PC-3 (cell line): Measurements from ENCODE around the gene DIAPH3. TPM values are rescaled to one million over a fixed set of nuclear protein-coding genes. Genes with fewer than 3 reads are reported as not detected.

Experiments used
- ATAC-seq: fragments of 200-7000 bp; cut with Tn5 transposase; 2 replicates; pipeline ENCODE4 v1.9.1; 2020; ENCODE audit warnings: mild to moderate bottlenecking, moderate library complexity
- BruUV-seq: library from RNA; stranded (reverse); fragments of 400-500 nt; replicated peaks from 2 replicates; lab custom pipeline; 2021; lab: Mats Ljungman, UMichigan
- CTCF ChIA-PET: fragments of 300-600 bp; sonication (Branson Sonifier 250); formaldehyde crosslinking; loops from one replicate; lab custom pipeline; 2022; ENCODE audit warnings: antibody characterized with exemption; lab: Charles Lee
- POLR2A ChIA-PET: fragments of 300-600 bp; sonication (Branson Sonifier 250); formaldehyde crosslinking; loops from one replicate; lab custom pipeline; 2022; ENCODE audit warnings: antibody characterized with exemption; ENCODE audit not compliant: unreplicated experiment; lab: Charles Lee
- DNase-seq: peaks from one replicate; pipeline ENCODE4 v3.0.0-alpha.2; 2015
- H2AFZ ChIP-seq: fragments of 300-600 bp; sonication (generic); 2 replicates; pipeline ENCODE4 v1.6.0; 2016; ENCODE audit warnings: antibody characterized with exemption, low read length
- H3F3A ChIP-seq: fragments of 300-600 bp; sonication (generic); one replicate; pipeline ENCODE4 v1.6.0; 2017; ENCODE audit warnings: antibody characterized with exemption, low read length, control low read depth, mild to moderate bottlenecking; ENCODE audit not compliant: unreplicated experiment
- H3K27ac ChIP-seq: fragments of 300-600 bp; sonication (generic); 2 replicates; pipeline ENCODE4 v1.5.1; 2016; ENCODE audit warnings: mild to moderate bottlenecking, low read length
- H3K27me3 ChIP-seq: fragments of 300-600 bp; sonication (generic); 2 replicates; pipeline ENCODE4 v1.6.1; 2016; ENCODE audit warnings: low read length, mixed read lengths
- H3K36me3 ChIP-seq: fragments of 300-600 bp; sonication (generic); 2 replicates; pipeline ENCODE4 v1.6.1; 2016; ENCODE audit warnings: low read depth, mixed run types, low read length, mixed read lengths
- H3K4me1 ChIP-seq: fragments of 300-600 bp; sonication (generic); 2 replicates; pipeline ENCODE4 v1.5.1; 2016; ENCODE audit warnings: low read length; ENCODE audit not compliant: insufficient read depth
- H3K4me2 ChIP-seq: fragments of 300-600 bp; sonication (generic); 2 replicates; pipeline ENCODE4 v1.6.0; 2016; ENCODE audit warnings: low read length
- H3K4me3 ChIP-seq: fragments of 300-600 bp; sonication (generic); 2 replicates; pipeline ENCODE4 v1.5.1; 2016; ENCODE audit warnings: mild to moderate bottlenecking, low read length, mixed read lengths
- H3K79me2 ChIP-seq: fragments of 300-600 bp; sonication (generic); 2 replicates; pipeline ENCODE4 v1.6.1; 2017; ENCODE audit warnings: low read length, mixed read lengths
- H3K9ac ChIP-seq: fragments of 300-600 bp; sonication (generic); 2 replicates; pipeline ENCODE4 v1.6.0; 2016; ENCODE audit warnings: mild to moderate bottlenecking, low read length
- H3K9me2 ChIP-seq: fragments of 300-600 bp; sonication (generic); replicated peaks from 2 replicates; pipeline ENCODE4 v1.6.1; 2016; ENCODE audit warnings: mixed run types, low read length, mixed read lengths
- H3K9me3 ChIP-seq: fragments of 300-600 bp; sonication (generic); 2 replicates; pipeline ENCODE4 v1.6.1; 2016; ENCODE audit warnings: low read length, mixed read lengths
- H4K20me1 ChIP-seq: fragments of 300-600 bp; sonication (generic); 2 replicates; pipeline ENCODE4 v1.6.1; 2016; ENCODE audit warnings: low read length, mixed read lengths
- CTCF ChIP-seq: fragments of 300-600 bp; sonication (generic); conservative IDR thresholded peaks from 2 replicates; pipeline ENCODE4 v1.5.1; 2017; ENCODE audit warnings: antibody characterized with exemption, low read depth, mild to moderate bottlenecking, low read length
- EZH2 ChIP-seq: fragments of 300-600 bp; sonication (generic); IDR thresholded peaks from one replicate; pipeline ENCODE4 v1.6.1; 2017; ENCODE audit warnings: antibody characterized with exemption, mild to moderate bottlenecking, low read length; ENCODE audit not compliant: unreplicated experiment
- EZH2phosphoT487 ChIP-seq: fragments of 300-600 bp; sonication (generic); IDR thresholded peaks from 2 replicates; pipeline ENCODE4 v1.6.1; 2018; ENCODE audit warnings: mild to moderate bottlenecking, antibody characterized with exemption, low read length, borderline replicate concordance
- intact Hi-C: fragments of 100-400 bp; cut with micrococcal nuclease; formaldehyde crosslinking; loops from 2 replicates; pipeline ENCODE4 v1.9.0; 2023
- total RNA-seq: library from RNA; depleted of rRNA; stranded (reverse); fragments of >200 nt; gene quantifications from 2 replicates; pipeline ENCODE4 v1.2.3, GENCODE V29; 2014

The DIAPH3 gene
- total RNA-seq, 1 experiment from 2014 or later, result 7.6 TPM

GRCh38 chr13:59834801-59835200 lies 328.9 kb downstream of the DIAPH3 start:
- Histone ChIP-seq H3K27ac (no peak overlapping the region), H3F3A (no peaks in the 10 kb centered on the region), H3K4me1 (peaks cover 3% of the 10 kb centered on the region; the same call in 1 of the 2 replicates), H3K27me3 (no peaks in the 10 kb centered on the region), H3K4me2 (no peak overlapping the region), H3K79me2 (no peaks in the 10 kb centered on the region), H3K4me3 (no peak overlapping the region), H3K9me2 (no peaks in the 10 kb centered on the region), H3K36me3 (no peaks in the 10 kb centered on the region), H4K20me1 (no peaks in the 10 kb centered on the region), H3K9ac (no peak overlapping the region), H3K9me3 (no peaks in the 10 kb centered on the region), H2AFZ (no peak overlapping the region)
- intact Hi-C loops, result no loop called here
- DNase-seq (no peak), ATAC-seq (no peak)
- BruUV-seq, result no TSS peak
- POLR2A ChIA-PET, result no interaction called here
- TF ChIP-seq EZH2 (no peak), EZH2phosphoT487 (no peak), CTCF (no peak)
- CTCF ChIA-PET, result no interaction called here

- Histone ChIP-seq H2AFZ (no peak overlapping the region), H3K9ac (no peak overlapping the region), H3K36me3 (no peaks in the 10 kb centered on the region), H3K4me3 (no peak overlapping the region), H4K20me1 (no peaks in the 10 kb centered on the region), H3K27ac (peak overlapping the region; percentile 58), H3K4me1 (peaks cover 10% of the 10 kb centered on the region; the same call in 1 of the 2 replicates), H3K9me2 (no peaks in the 10 kb centered on the region), H3K27me3 (no peaks in the 10 kb centered on the region), H3F3A (no peaks in the 10 kb centered on the region), H3K4me2 (0 out of 2 replicates have a peak overlapping the region, but pooled peaks have one; percentile 20), H3K9me3 (no peaks in the 10 kb centered on the region), H3K79me2 (no peaks in the 10 kb centered on the region)
- intact Hi-C loops, result no loop called here
- CTCF ChIA-PET, result no interaction called here
- DNase-seq (peak; percentile 40), ATAC-seq (peak; percentile 45)
- POLR2A ChIA-PET, result no interaction called here
- BruUV-seq, result no TSS peak
- TF ChIP-seq EZH2phosphoT487, result no peak
- TF ChIP-seq EZH2, result no peak
- no peak for TF ChIP-seq CTCF
Observed at GRCh38 chr13:59829690-59830089, 334.0 kb downstream of the DIAPH3 start.

- Histone ChIP-seq H3K9ac (no peak overlapping the region), H3K27ac (no peak overlapping the region), H3F3A (no peaks in the 10 kb centered on the region), H3K36me3 (no peaks in the 10 kb centered on the region), H3K9me3 (no peaks in the 10 kb centered on the region), H3K9me2 (no peaks in the 10 kb centered on the region), H3K4me2 (no peak overlapping the region), H3K79me2 (no peaks in the 10 kb centered on the region), H3K4me1 (peaks cover 10% of the 10 kb centered on the region; the same call in 1 of the 2 replicates), H4K20me1 (no peaks in the 10 kb centered on the region), H3K4me3 (no peak overlapping the region), H2AFZ (no peak overlapping the region), H3K27me3 (no peaks in the 10 kb centered on the region)
- TF ChIP-seq CTCF, result no peak
- no peak for TF ChIP-seq EZH2
- no peak for TF ChIP-seq EZH2phosphoT487
- peak; percentile 52 for DNase-seq
- peak; percentile 73 for ATAC-seq
- POLR2A ChIA-PET, result interaction anchor here (0.5 kb wide), 1 partner anchor 13 kb away, joined by 4 read pairs; no protein-coding TSS in a partner anchor
- CTCF ChIA-PET, result no interaction called here
- BruUV-seq, result no TSS peak
- intact Hi-C loops, result no loop called here
Observed at GRCh38 chr13:59823486-59823885, 340.2 kb downstream of the DIAPH3 start.
